Thyroid gland (tissue), 4 donors: ENCODE measurements around the gene DNMT3A. TPM values are rescaled to one million over a fixed set of nuclear protein-coding genes. Genes with fewer than 3 reads are reported as not detected.

Source experiments
- DNase-seq, 2 donors: peaks; one replicate each; pipeline ENCODE4 v3.0.0-alpha.2; 2019
- H3K27ac ChIP-seq, 3 donors: fragments of 200-600 bp; sonication (generic); 1 replicate in 2 of 3; 2 replicates in 1 of 3; pipeline ENCODE4 v1.5.1; 2016 to 2019; ENCODE audit warnings: mild to moderate bottlenecking in 1 of 3, moderate library complexity in 1 of 3
- H3K27me3 ChIP-seq: fragments of 200-600 bp; sonication (generic); one replicate; pipeline ENCODE4 v1.5.1; 2019
- H3K36me3 ChIP-seq, 2 donors: fragments of 200-600 bp; sonication (generic); one replicate each; pipeline ENCODE4 v1.5.1; 2016 to 2019
- H3K4me1 ChIP-seq, 2 donors: fragments of 200-600 bp; sonication (generic); one replicate each; pipeline ENCODE4 v1.5.1; 2017 to 2019
- H3K4me3 ChIP-seq, 3 donors: fragments of 200-600 bp; sonication (generic); replicated peaks in 1 of 3; 1 replicate in 2 of 3; 2 replicates in 1 of 3; pipeline ENCODE4 v1.5.1; 2016; ENCODE audit warnings: mild to moderate bottlenecking in 1 of 3
- H3K9me3 ChIP-seq: fragments of 200-600 bp; sonication (generic); one replicate; pipeline ENCODE4 v1.5.1; 2017
- CTCF ChIP-seq, 6 experiments: fragments of 200-600 bp in 3 of 6; fragments of 450-650 bp in 3 of 6; sonication (generic) in 3 of 6; IDR thresholded peaks; one replicate each; pipeline ENCODE4 v1.5.1; 2016 to 2019; ENCODE audit warnings: antibody characterized with exemption in 6 of 6, mild to moderate bottlenecking in 2 of 6, inconsistent platforms in 1 of 6, moderate library complexity in 1 of 6
- POLR2A ChIP-seq, 2 donors: fragments of 450-650 bp; IDR thresholded peaks; one replicate each; pipeline ENCODE4 v1.6.1; 2017; ENCODE audit warnings: antibody characterized with exemption in 2 of 2, mild to moderate bottlenecking in 2 of 2, moderate library complexity in 1 of 2
- WGBS, 2 donors: methylation state at CpG; one replicate each; pipeline ENCODE4 v1.1.5; 2017; 5-methylcytosine and 5-hydroxymethylcytosine counted together
- intact Hi-C: fragments of 100-400 bp; cut with DNase I; formaldehyde crosslinking; loops from one replicate; pipeline ENCODE4 v1.15.1; 2023
- total RNA-seq, 4 donors: library from RNA; depleted of rRNA; stranded (reverse); fragments of >200 nt; gene quantifications; one replicate each; pipeline ENCODE4 v1.2.3, GENCODE V29; 2016

The DNMT3A gene
- total RNA-seq, 4 donors from 2014 or later: 17.3 to 40.9 (median 18.8) TPM

DNA sequence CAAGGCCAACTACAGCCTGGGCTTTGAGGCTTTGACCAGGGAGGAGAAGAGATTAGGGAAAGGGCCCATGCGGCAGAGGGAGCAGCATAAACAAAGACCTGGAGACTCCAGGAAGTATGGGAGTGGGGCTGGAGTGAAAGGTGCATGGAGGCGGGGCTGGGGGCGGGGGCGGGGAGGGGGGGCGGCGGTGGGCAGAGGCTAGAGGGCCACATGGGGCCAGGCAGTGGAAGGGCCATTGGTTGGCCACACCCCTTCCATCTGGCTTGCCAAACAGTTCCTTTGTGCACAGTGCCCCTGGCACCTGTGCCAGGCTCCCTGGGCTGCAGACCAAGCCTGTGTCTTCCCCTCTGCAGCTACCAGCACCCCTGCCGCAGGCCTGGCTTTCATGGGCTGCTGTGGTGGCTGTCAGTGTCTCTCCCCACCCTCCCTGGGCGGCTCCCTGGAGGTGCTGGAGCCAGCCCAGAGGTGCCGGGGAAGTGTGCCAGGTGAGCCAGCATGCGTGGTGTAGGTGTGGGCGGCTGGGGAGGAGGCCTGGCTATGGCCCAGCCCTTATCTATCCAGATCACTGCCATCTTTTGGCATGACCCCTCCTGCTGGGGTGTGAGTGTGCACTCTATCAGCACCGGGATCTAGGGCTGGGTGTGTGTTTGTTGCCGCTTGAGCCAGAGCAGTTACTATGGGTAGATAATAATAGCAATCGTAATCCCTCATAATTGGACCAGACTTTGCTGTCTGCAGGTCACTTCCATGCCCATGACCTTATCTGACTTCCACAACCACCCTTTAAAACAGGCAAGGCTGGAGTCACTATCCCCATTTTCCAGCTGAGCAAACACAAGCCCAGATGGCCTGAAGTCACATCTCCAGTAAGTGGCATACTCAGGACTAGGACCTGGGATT lies 30.5 kb downstream of the DNMT3A start:
- DNase-seq: peak; percentile 86 to 91
- peaks cover 61 to 76% of the 10 kb centered on the region in 2 donors for H3K4me1 ChIP-seq
- no peaks in the 10 kb centered on the region for H3K36me3 ChIP-seq
- peak overlapping the region; percentile 10 to 74 (median 73) for H3K27ac ChIP-seq
- intact Hi-C loops: no loop called here
- H3K4me3 ChIP-seq: no peak overlapping the region
- TF ChIP-seq POLR2A (IDR thresholded peaks at IDR 0.05) (no peak), CTCF (IDR thresholded peaks at IDR 0.05) (no peak)
- WGBS, 2 donors: 18% methylated on average over 10 to 11 of the region's 14 CpGs
- no peaks in the 10 kb centered on the region for H3K27me3 ChIP-seq
- H3K9me3 ChIP-seq: no peaks in the 10 kb centered on the region

DNA sequence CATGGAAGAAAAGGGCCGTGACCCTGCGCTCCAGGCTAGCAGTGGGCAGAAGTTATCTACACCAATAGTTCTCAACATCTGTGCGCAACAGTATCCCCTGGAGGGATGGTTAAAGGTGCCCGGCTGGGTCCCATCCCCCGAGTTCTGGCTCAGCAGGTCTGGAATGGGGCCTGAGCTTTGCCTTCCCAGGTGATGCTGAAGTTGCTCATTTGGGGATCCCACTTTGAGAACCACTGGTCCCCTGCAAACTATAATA lies 31.1 kb downstream of the DNMT3A start:
- DNase-seq: no peak
- Histone ChIP-seq H3K36me3 (no peaks in the 10 kb centered on the region), H3K9me3 (no peaks in the 10 kb centered on the region), H3K27ac (peak overlapping the region; percentile 10 to 74 (median 73)), H3K4me3 (no peak overlapping the region), H3K27me3 (no peaks in the 10 kb centered on the region), H3K4me1 (peaks cover 63 to 76% of the 10 kb centered on the region in 2 donors)
- WGBS, 2 donors: 82 to 88% methylated on average over 5 of the region's 5 CpGs
- TF ChIP-seq CTCF (IDR thresholded peaks at IDR 0.05) (no peak), POLR2A (IDR thresholded peaks at IDR 0.05) (no peak)
- intact Hi-C loops: no loop called here

GRCh38 chr2:25309402-25309801 lies 32.3 kb downstream of the DNMT3A start:
- 78 to 82% methylated on average over 10 of the region's 10 CpGs for WGBS, 2 donors
- Histone ChIP-seq H3K27ac (peak overlapping the region in 1 of 3 donors; percentile 10), H3K4me3 (no peak overlapping the region), H3K9me3 (no peaks in the 10 kb centered on the region), H3K4me1 (peaks cover 53 to 64% of the 10 kb centered on the region in 2 donors), H3K27me3 (no peaks in the 10 kb centered on the region), H3K36me3 (no peaks in the 10 kb centered on the region)
- DNase-seq: peak in 1 of 2 donors; percentile 27
- TF ChIP-seq CTCF (IDR thresholded peaks at IDR 0.05) (peak in 2 of 6 experiments; percentile 18 to 30), POLR2A (IDR thresholded peaks at IDR 0.05) (no peak)
- intact Hi-C loops: no loop called here

- no peak overlapping the region for H3K27ac ChIP-seq
- peaks cover 48 to 58% of the 10 kb centered on the region in 2 donors for H3K4me1 ChIP-seq
- no peaks in the 10 kb centered on the region for H3K27me3 ChIP-seq
- H3K4me3 ChIP-seq: no peak overlapping the region
- H3K9me3 ChIP-seq: no peaks in the 10 kb centered on the region
- intact Hi-C loops: no loop called here
- 88 to 92% methylated on average over 6 of the region's 6 CpGs for WGBS, 2 donors
- no peak for DNase-seq
- H3K36me3 ChIP-seq: no peaks in the 10 kb centered on the region
- TF ChIP-seq POLR2A (IDR thresholded peaks at IDR 0.05): no peak
- no peak for TF ChIP-seq CTCF (IDR thresholded peaks at IDR 0.05)
Measured at GRCh38 chr2:25308599-25308998, 33.1 kb downstream of the DNMT3A start.

DNA sequence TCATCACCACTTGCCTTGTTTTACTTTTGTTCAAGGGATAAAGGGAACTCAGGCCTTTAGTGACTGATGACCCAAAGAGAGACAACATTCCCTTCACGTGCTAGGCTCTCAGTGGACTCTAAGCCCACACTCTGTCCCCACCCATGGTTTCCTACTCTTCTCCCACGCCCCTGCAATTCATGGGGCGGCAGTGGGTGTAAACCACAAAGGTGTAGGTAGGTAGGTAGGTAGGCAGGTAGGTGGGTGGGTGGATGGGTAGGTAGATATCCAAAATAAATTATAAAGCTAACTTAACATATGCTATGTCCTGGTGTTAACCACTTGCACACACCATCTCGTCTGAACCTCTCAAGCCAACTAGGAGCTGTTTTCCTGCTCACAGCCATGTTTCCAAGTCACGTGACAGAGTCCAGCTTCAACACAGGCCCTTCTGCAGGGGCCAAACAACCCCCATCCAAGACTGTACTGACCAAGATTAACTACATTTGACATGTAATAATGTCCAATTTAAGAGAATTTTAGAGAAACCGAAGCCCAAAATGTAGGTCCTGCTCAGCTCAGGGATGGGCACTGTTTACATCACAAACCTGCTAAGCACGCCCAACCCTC lies 33.7 kb downstream of the DNMT3A start:
- Histone ChIP-seq H3K36me3 (peaks cover 0 to 3% of the 10 kb centered on the region in 2 donors), H3K4me1 (peaks cover 45 to 56% of the 10 kb centered on the region in 2 donors), H3K27me3 (no peaks in the 10 kb centered on the region), H3K9me3 (no peaks in the 10 kb centered on the region), H3K4me3 (no peak overlapping the region), H3K27ac (no peak overlapping the region)
- 88% methylated on average over 7 of the region's 7 CpGs for WGBS, 2 donors
- no peak for DNase-seq
- intact Hi-C loops: no loop called here
- TF ChIP-seq CTCF (IDR thresholded peaks at IDR 0.05) (no peak), POLR2A (IDR thresholded peaks at IDR 0.05) (no peak)
